K562 (cell line): ENCODE data around the gene SLC39A3. TPM values are rescaled to one million over a fixed set of nuclear protein-coding genes. Genes with fewer than 3 reads are reported as not detected.

ENCODE experiments used
- ATAC-seq: fragments of 200-7000 bp; cut with Tn5 transposase; 3 replicates; pipeline ENCODE4 v1.9.1; 2020; ENCODE audit warnings: moderate library complexity
- BruUV-seq: library from RNA; stranded (reverse); fragments of 400-500 nt; replicated peaks from 2 replicates; lab custom pipeline; 2021; lab: Mats Ljungman, UMichigan
- CTCF ChIA-PET: fragments of 300-600 bp; formaldehyde crosslinking; extraction: SDS; loops from one replicate; lab custom pipeline; 2021; ENCODE audit warnings: low intra/inter-chr PET ratio; lab: Yijun Ruan, JAX
- POLR2A ChIA-PET: fragments of 300-600, 350-650 bp; sonication (Branson Sonifier 250); formaldehyde crosslinking; extraction: SDS; loops from one replicate; lab custom pipeline; 2021; ENCODE audit warnings: antibody characterized with exemption, inconsistent platforms; lab: Yijun Ruan, JAX
- DNase-seq, 4 experiments: peaks; one replicate each; pipeline versions ENCODE4 v3.0.0 to v3.0.0-alpha.2; 2011 to 2018; ENCODE audit warnings: low spot score in 3 of 4, mixed read lengths in 3 of 4; ENCODE audit errors: extremely low read depth in 1 of 4
- FAIRE-seq: peaks from 2 replicates; lab custom pipeline; 2011; peaks lifted over from hg19 to GRCh38; lab: Jason Lieb, UNC
- H2AFZ ChIP-seq: 2 replicates; pipeline ENCODE4 v1.6.0; 2011; ENCODE audit warnings: low read depth, low read length, control low read depth, inconsistent platforms
- H3K27ac ChIP-seq: fragments of 200-600 bp; 3 replicates; pipeline ENCODE4 v1.8.0; 2011; ENCODE audit warnings: low read depth, mild to moderate bottlenecking, control low read depth, inconsistent platforms, low read length, moderate library complexity, mixed read lengths; ENCODE audit errors: extremely low read depth
- H3K27me3 ChIP-seq, 2 experiments: fragments of 300-600 bp in 1 of 2; 2 replicates in 1 of 2; 3 replicates in 1 of 2; pipeline versions ENCODE4 v1.6.0 to v1.8.0; 2011; ENCODE audit warnings: inconsistent platforms in 2 of 2, low read length in 2 of 2, mild to moderate bottlenecking in 1 of 2, mixed read lengths in 1 of 2, moderate library complexity in 1 of 2; ENCODE audit not compliant: control insufficient read depth in 2 of 2, insufficient read depth in 2 of 2
- H3K36me3 ChIP-seq: fragments of 300-600 bp; 3 replicates; pipeline ENCODE4 v1.8.0; 2011; ENCODE audit warnings: mild to moderate bottlenecking, low read length, inconsistent platforms; ENCODE audit not compliant: control insufficient read depth, insufficient read depth
- H3K4me1 ChIP-seq, 2 experiments: fragments of 200-600 bp in 1 of 2; replicated peaks in 1 of 2; 2 replicates in 1 of 2; 3 replicates in 1 of 2; pipeline versions ENCODE4 v1.5.1 to v1.8.0; 2011; ENCODE audit warnings: inconsistent platforms in 2 of 2, low read length in 2 of 2, mild to moderate bottlenecking in 1 of 2, mixed read lengths in 1 of 2, moderate library complexity in 1 of 2; ENCODE audit not compliant: control insufficient read depth in 2 of 2, insufficient read depth in 2 of 2
- H3K4me2 ChIP-seq: 2 replicates; pipeline ENCODE4 v1.6.1; 2011; ENCODE audit warnings: low read length, control low read depth, inconsistent platforms, mixed read lengths; ENCODE audit not compliant: insufficient read depth
- H3K4me3 ChIP-seq: fragments of 200-600 bp; sonication (generic), shearing (Covaris generic); 2 replicates; pipeline ENCODE4 v1.5.1; 2016; ENCODE audit warnings: control low read depth, inconsistent platforms
- H3K79me2 ChIP-seq: fragments of 200-600 bp; 3 replicates; pipeline ENCODE4 v1.8.0; 2011; ENCODE audit warnings: low read length, inconsistent platforms; ENCODE audit not compliant: control insufficient read depth, insufficient read depth
- H3K9ac ChIP-seq, 2 experiments: 2 replicates each; pipeline versions ENCODE4 v1.6.0 to v1.6.1; 2011; ENCODE audit warnings: low read depth in 2 of 2, low read length in 2 of 2, control low read depth in 1 of 2, inconsistent platforms in 1 of 2, mild to moderate bottlenecking in 1 of 2, mixed read lengths in 1 of 2; ENCODE audit not compliant: insufficient read depth in 1 of 2
- H3K9me1 ChIP-seq: one replicate; pipeline ENCODE4 v1.6.0; 2011; ENCODE audit warnings: inconsistent platforms, mild to moderate bottlenecking, low read length, moderate library complexity; ENCODE audit not compliant: control insufficient read depth, insufficient read depth
- H3K9me3 ChIP-seq: replicated peaks from 2 replicates; pipeline ENCODE4 v1.5.1; 2011; ENCODE audit warnings: low read depth, low read length, inconsistent platforms; ENCODE audit not compliant: control insufficient read depth, insufficient read depth
- H4K20me1 ChIP-seq: replicated peaks from 2 replicates; pipeline ENCODE4 v1.6.1; 2011; ENCODE audit warnings: low read length, inconsistent platforms, mixed read lengths; ENCODE audit not compliant: control insufficient read depth, insufficient read depth
- BMI1 ChIP-seq: fragments of 150-350 bp; IDR thresholded peaks from 2 replicates; pipeline ENCODE4 v1.6.1; 2014; ENCODE audit warnings: low read length
- CBFA2T2 ChIP-seq: fragments of 450-650 bp; conservative IDR thresholded peaks from 2 replicates; pipeline ENCODE4 v1.6.1; 2017; ENCODE audit warnings: mild to moderate bottlenecking
- CSDE1 ChIP-seq, 2 experiments: fragments of 450-650 bp; IDR thresholded peaks; 2 replicates each; pipeline ENCODE4 v1.6.1; 2016; ENCODE audit warnings: mild to moderate bottlenecking in 1 of 2
- ELF2 ChIP-seq: fragments of 250-450 bp; sonication (Bioruptor Pico); IDR thresholded peaks from 2 replicates; pipeline ENCODE4 v1.5.0; 2021; ENCODE audit warnings: mild to moderate bottlenecking
- KLF1 ChIP-seq: fragments of 450-650 bp; IDR thresholded peaks from 2 replicates; pipeline ENCODE4 v1.6.1; 2016; ENCODE audit warnings: missing genetic modification characterization, missing compliant biosample characterization
- NCOA2 ChIP-seq, 2 experiments: fragments of 450-650 bp; IDR thresholded peaks; 2 replicates each; pipeline ENCODE4 v1.6.1; 2018; ENCODE audit warnings: mild to moderate bottlenecking in 2 of 2, moderate library complexity in 1 of 2; ENCODE audit not compliant: partially characterized antibody in 2 of 2
- NCOR1 ChIP-seq: fragments of 450-650 bp; IDR thresholded peaks from 2 replicates; pipeline ENCODE4 v1.6.1; 2016; ENCODE audit warnings: mild to moderate bottlenecking, moderate library complexity
- SNRNP70 ChIP-seq: fragments of 200-400 bp; formaldehyde crosslinking; optimal IDR thresholded peaks from 2 replicates; pipeline ENCODE3; 2017; ENCODE audit warnings: low read depth, low read length
- SUPT5H ChIP-seq: fragments of 450-650 bp; IDR thresholded peaks from 2 replicates; pipeline ENCODE4 v1.6.1; 2016
- ZC3H4 ChIP-seq: sonication (generic); formaldehyde crosslinking; IDR thresholded peaks from 2 replicates; pipeline ENCODE4 v1.9.0; 2021; ENCODE audit warnings: missing genetic modification reagents, borderline replicate concordance
- WGBS: fragments of 100-300 bp; shearing (Covaris generic); methylation state at CpG from one replicate; pipeline ENCODE4 v1.1.6; 2016; ENCODE audit warnings: low coverage, mixed read lengths; ENCODE audit not compliant: insufficient coverage; ENCODE audit errors: missing lambda C conversion rate; 5-methylcytosine and 5-hydroxymethylcytosine counted together
- in situ Hi-C: fragments of 300-500 bp; cut with MboI; formaldehyde crosslinking; loops from 4 replicates; pipeline ENCODE4 v1.15.0; 2018; ENCODE audit warnings: inconsistent platforms, mixed read lengths
- intact Hi-C: fragments of 100-400 bp; cut with micrococcal nuclease; formaldehyde crosslinking; loops from 2 replicates; pipeline ENCODE4 v1.14.2; 2022
- polyA plus RNA-seq, 8 experiments: library from polyadenylated mRNA; depleted of rRNA in 4 of 8; stranded (reverse) in 5 of 8; unstranded in 3 of 8; fragments of >200 nt; fragmentation: Nextera tagmentation in 2 of 8; fragmentation: Illumina TruSeq in 1 of 8; extraction: Ambion mirVana in 2 of 8; extraction: Trizol in 1 of 8; gene quantifications; 2 replicates each; pipeline versions ENCODE4 v1.2.1 to v1.2.3, GENCODE V29; 2011 to 2014; ENCODE audit warnings: inconsistent platforms in 1 of 8, missing spikeins in 1 of 8
- total RNA-seq, 7 experiments: library from RNA; depleted of rRNA in 6 of 7; stranded (reverse); fragments of >200 nt in 6 of 7; fragmentation: Illumina TruSeq in 2 of 7; extraction: Trizol in 2 of 7; gene quantifications; 2 replicates each; pipeline versions ENCODE4 v1.2.1 to v1.2.3, GENCODE V29; 2011 to 2021; ENCODE audit warnings: low replicate concordance in 1 of 7
- TF ChIP-seq, protein P1 (sequence below): fragments of 250-450 bp; sonication (Bioruptor Pico); IDR thresholded peaks from 2 replicates; pipeline ENCODE4 v1.4.0; 2020; ENCODE audit warnings: borderline replicate concordance
- TF ChIP-seq, protein P2 (sequence below): fragments of 450-650 bp; IDR thresholded peaks from 2 replicates; pipeline ENCODE4 v1.6.1; 2014; ENCODE audit warnings: low read depth, mild to moderate bottlenecking, moderate library complexity, borderline replicate concordance
- TF ChIP-seq, protein P3 (sequence below): sonication (generic); formaldehyde crosslinking; IDR thresholded peaks from 2 replicates; pipeline ENCODE4 v1.8.1; 2023; ENCODE audit warnings: mild to moderate bottlenecking, missing genetic modification reagents
- TF ChIP-seq, protein P4 (sequence below): IDR thresholded peaks from 2 replicates; pipeline ENCODE4 v1.6.1; 2014; ENCODE audit warnings: antibody characterized with exemption

The SLC39A3 gene
- total and polyA plus RNA-seq, 9 of the 15 experiments (the other 6 are each of a cell fraction or from before 2014, with no cell fraction given): 2.3 to 215 (median 127) TPM

DNA sequence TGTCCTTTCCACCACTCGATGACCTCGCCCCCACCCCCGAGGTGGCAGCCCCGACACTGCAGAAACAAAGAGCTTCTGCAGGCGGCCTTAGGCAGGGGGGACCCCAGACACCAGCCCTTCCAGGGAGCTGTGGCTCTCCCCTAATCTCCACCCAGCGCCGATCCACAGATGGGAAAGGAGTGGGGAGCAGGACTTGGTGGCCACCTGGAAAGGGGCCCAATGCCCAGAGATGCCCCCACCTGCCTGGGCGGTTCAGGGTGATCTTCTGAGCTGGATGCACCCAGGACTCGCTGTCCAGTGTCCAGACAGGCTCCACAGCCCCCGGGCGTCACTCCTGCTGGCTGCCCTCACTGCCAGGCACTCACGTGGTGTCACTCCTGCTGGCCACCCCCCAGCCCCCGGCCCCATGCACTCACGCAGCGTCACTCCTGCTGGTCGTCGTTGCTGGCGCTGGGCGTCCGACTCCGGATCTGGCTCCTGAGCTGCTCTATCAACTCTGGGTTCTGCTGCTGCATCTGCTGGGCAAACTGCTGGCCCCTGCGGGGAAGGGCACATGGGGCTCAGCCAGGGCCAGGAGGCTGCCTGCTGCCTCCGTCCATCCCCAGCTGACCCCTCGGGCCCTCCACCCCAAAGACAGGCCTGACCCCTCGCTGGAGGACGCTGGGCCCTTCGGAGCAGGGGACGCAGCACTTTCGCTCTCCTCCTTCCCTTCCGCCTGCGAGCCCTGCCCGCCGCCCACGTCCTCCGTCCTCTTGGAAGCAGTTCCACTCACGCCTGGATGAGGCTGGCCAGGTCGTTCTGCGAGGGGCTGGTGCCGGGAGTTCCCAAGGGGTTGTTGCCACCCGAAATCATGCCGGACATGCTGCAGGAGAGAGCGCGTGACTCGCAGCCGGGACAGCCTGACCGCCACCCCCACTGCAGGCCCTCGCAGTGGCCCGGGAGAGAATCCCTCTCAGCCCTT, 17.4 kb upstream of the SLC39A3 start (continued):
- TF ChIP-seq ZC3H4 (CRISPR knock-in tag): no peak
- TF ChIP-seq KLF1 (tag): no peak

DNA sequence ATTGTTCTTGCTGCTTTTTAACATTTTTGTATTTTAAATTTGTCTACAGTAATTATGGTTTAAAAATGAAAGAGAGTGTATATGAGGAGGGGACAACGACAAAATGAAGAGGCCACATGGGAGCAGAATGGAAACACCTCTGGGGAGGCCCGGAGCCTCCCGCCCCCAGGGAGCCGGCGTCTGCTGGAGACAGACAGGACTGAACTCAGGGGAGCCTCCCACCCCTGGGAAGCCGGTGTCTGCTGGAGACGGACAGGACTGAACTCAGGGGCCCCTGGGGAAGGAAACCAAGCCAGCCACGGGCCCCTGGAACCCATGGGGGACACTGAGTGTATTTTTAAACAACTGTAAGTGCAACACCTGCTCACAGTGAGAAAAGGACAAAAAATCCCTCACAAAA, 16.7 kb upstream of the SLC39A3 start:
- Histone ChIP-seq H3K4me2 (no peak overlapping the region), H3K27ac (no peak overlapping the region), H3K9me3 (no peaks in the 10 kb centered on the region), H4K20me1 (no peaks in the 10 kb centered on the region), H3K9ac (no peak overlapping the region; a peak in 1 of 4 replicates), H3K9me1 (no peaks in the 10 kb centered on the region), H3K4me1 (peaks cover 0 to 12% of the 10 kb centered on the region in 2 experiments; a peak in 1 of 5 replicates), H3K27me3 (no peaks in the 10 kb centered on the region), H3K36me3 (peaks cover 78% of the 10 kb centered on the region; the same call in 2 of the 3 replicates), H3K79me2 (no peaks in the 10 kb centered on the region), H2AFZ (no peak overlapping the region), H3K4me3 (no peak overlapping the region)
- no peak for FAIRE-seq
- CTCF ChIA-PET: interaction anchor here (0.6 kb wide), 1 partner anchor 512 kb away, joined by 6 read pairs; no protein-coding TSS in a partner anchor
- no peak for DNase-seq
- BruUV-seq: no TSS peak
- POLR2A ChIA-PET: interaction anchor here (1.1 kb wide), 1 partner anchor 19 kb away, joined by 3 read pairs; no protein-coding TSS in a partner anchor
- in situ Hi-C loops: no loop called here
- intact Hi-C loops: no loop called here
- TF ChIP-seq, protein P1, sequence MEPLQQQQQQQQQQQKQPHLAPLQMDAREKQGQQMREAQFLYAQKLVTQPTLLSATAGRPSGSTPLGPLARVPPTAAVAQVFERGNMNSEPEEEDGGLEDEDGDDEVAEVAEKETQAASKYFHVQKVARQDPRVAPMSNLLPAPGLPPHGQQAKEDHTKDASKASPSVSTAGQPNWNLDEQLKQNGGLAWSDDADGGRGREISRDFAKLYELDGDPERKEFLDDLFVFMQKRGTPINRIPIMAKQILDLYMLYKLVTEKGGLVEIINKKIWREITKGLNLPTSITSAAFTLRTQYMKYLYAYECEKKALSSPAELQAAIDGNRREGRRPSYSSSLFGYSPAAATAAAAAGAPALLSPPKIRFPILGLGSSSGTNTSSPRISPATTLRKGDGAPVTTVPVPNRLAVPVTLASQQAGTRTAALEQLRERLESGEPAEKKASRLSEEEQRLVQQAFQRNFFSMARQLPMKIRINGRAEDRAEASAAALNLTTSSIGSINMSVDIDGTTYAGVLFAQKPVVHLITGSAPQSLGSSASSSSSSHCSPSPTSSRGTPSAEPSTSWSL (CRISPR knock-in tag): no peak
- TF ChIP-seq SUPT5H (no peak), NCOA2 (IDR thresholded peaks at IDR 0.05; ENCODE audit: partially characterized antibody in 2 of 2) (no peak), CSDE1 (IDR thresholded peaks at IDR 0.05) (no peak), CBFA2T2 (no peak), BMI1 (no peak), NCOR1 (no peak), ELF2 (CRISPR knock-in tag) (no peak), SNRNP70 (no peak)
- TF ChIP-seq, protein P2, sequence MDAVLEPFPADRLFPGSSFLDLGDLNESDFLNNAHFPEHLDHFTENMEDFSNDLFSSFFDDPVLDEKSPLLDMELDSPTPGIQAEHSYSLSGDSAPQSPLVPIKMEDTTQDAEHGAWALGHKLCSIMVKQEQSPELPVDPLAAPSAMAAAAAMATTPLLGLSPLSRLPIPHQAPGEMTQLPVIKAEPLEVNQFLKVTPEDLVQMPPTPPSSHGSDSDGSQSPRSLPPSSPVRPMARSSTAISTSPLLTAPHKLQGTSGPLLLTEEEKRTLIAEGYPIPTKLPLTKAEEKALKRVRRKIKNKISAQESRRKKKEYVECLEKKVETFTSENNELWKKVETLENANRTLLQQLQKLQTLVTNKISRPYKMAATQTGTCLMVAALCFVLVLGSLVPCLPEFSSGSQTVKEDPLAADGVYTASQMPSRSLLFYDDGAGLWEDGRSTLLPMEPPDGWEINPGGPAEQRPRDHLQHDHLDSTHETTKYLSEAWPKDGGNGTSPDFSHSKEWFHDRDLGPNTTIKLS: no peak
- TF ChIP-seq, protein P3, sequence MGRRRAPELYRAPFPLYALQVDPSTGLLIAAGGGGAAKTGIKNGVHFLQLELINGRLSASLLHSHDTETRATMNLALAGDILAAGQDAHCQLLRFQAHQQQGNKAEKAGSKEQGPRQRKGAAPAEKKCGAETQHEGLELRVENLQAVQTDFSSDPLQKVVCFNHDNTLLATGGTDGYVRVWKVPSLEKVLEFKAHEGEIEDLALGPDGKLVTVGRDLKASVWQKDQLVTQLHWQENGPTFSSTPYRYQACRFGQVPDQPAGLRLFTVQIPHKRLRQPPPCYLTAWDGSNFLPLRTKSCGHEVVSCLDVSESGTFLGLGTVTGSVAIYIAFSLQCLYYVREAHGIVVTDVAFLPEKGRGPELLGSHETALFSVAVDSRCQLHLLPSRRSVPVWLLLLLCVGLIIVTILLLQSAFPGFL (CRISPR knock-in tag): no peak
- TF ChIP-seq, protein P4, sequence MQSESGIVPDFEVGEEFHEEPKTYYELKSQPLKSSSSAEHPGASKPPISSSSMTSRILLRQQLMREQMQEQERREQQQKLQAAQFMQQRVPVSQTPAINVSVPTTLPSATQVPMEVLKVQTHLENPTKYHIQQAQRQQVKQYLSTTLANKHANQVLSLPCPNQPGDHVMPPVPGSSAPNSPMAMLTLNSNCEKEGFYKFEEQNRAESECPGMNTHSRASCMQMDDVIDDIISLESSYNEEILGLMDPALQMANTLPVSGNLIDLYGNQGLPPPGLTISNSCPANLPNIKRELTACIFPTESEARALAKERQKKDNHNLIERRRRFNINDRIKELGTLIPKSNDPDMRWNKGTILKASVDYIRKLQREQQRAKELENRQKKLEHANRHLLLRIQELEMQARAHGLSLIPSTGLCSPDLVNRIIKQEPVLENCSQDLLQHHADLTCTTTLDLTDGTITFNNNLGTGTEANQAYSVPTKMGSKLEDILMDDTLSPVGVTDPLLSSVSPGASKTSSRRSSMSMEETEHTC: no peak
- no peak for ATAC-seq
- 86% methylated on average over 8 of the region's 8 CpGs for WGBS
